ENCODE data around the gene PLB1. TPM values are rescaled to one million over a fixed set of nuclear protein-coding genes. Genes with fewer than 3 reads are reported as not detected.

The PLB1 gene
- polyA plus RNA-seq, 1 experiment, result 1.4 TPM

DNA sequence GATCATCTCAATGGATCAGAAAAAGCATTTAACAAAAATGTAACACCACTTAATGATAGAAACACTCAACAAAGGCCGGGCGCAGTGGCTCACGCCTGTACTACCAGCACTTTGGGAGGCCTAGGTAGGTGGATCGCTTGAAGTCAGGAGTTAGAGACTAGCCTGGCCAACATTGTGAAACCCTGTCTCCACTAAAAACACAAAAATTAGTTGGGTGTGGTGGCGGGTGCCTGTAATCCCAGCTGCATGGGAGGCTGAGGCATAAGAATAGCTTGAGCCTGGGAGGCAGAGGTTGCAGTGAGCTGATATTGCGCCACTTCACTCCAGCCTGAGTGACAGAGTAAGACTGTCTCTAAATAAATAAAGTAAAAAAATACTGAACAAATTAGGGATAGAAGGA, 74.6 kb downstream of the PLB1 start:
- Histone ChIP-seq H3K27me3 (ENCODE audit: control insufficient read depth, insufficient read depth, low read length) (no peaks in the 10 kb centered on the region), H3K27ac (ENCODE audit: low read depth, low read length) (no peak overlapping the region), H3K4me3 (ENCODE audit: low read depth, low read length) (no peak overlapping the region), H3K9me3 (ENCODE audit: control insufficient read depth, insufficient read depth, low read length) (peaks cover 3% of the 10 kb centered on the region; the same call in 1 of the 2 replicates)
- TF ChIP-seq, protein P1, sequence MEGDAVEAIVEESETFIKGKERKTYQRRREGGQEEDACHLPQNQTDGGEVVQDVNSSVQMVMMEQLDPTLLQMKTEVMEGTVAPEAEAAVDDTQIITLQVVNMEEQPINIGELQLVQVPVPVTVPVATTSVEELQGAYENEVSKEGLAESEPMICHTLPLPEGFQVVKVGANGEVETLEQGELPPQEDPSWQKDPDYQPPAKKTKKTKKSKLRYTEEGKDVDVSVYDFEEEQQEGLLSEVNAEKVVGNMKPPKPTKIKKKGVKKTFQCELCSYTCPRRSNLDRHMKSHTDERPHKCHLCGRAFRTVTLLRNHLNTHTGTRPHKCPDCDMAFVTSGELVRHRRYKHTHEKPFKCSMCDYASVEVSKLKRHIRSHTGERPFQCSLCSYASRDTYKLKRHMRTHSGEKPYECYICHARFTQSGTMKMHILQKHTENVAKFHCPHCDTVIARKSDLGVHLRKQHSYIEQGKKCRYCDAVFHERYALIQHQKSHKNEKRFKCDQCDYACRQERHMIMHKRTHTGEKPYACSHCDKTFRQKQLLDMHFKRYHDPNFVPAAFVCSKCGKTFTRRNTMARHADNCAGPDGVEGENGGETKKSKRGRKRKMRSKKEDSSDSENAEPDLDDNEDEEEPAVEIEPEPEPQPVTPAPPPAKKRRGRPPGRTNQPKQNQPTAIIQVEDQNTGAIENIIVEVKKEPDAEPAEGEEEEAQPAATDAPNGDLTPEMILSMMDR (IDR thresholded peaks at IDR 0.05; ENCODE audit: low read depth, low read length), result no peak
- CTCF ChIA-PET, result interaction anchor here (0.6 kb wide), 1 partner anchor 11 kb away, joined by 4 read pairs; no protein-coding TSS in a partner anchor
- POLR2A ChIA-PET, result no interaction called here
- no peak for DNase-seq (ENCODE audit: low read depth, low spot score)

DNA sequence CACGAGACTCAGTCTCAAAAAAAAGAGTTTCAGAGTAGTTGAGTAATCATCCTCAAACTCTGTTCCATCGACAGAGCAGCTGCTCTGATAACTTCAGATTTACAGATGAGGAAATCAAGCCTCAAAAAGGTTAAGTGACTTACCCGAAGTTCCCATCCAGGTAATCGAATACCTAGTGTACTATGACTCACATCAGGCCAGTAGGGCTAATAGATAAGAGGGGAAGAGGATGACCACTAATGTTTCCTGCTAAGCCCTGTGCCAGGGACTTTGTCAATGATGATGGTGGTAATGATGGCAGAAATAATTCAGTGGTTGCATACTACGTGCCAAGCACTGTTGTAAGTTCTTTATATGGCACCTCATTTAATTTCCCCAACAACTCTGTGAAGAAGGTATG, 80.9 kb downstream of the PLB1 start:
- Histone ChIP-seq H3K27ac (ENCODE audit: low read depth, low read length) (no peak overlapping the region), H3K9me3 (ENCODE audit: control insufficient read depth, insufficient read depth, low read length) (peaks cover 3% of the 10 kb centered on the region; the same call in 1 of the 2 replicates), H3K27me3 (ENCODE audit: control insufficient read depth, insufficient read depth, low read length) (no peaks in the 10 kb centered on the region), H3K4me3 (ENCODE audit: low read depth, low read length) (no peak overlapping the region)
- POLR2A ChIA-PET, result no interaction called here
- CTCF ChIA-PET, result interaction anchor here (0.9 to 1.4 kb wide), 2 partner anchors 16 to 18 kb away, joined by 3 to 6 read pairs; no protein-coding TSS in a partner anchor
- no peak for DNase-seq (ENCODE audit: low read depth, low spot score)
- TF ChIP-seq, protein P1 (IDR thresholded peaks at IDR 0.05; ENCODE audit: low read depth, low read length), result no peak

DNA sequence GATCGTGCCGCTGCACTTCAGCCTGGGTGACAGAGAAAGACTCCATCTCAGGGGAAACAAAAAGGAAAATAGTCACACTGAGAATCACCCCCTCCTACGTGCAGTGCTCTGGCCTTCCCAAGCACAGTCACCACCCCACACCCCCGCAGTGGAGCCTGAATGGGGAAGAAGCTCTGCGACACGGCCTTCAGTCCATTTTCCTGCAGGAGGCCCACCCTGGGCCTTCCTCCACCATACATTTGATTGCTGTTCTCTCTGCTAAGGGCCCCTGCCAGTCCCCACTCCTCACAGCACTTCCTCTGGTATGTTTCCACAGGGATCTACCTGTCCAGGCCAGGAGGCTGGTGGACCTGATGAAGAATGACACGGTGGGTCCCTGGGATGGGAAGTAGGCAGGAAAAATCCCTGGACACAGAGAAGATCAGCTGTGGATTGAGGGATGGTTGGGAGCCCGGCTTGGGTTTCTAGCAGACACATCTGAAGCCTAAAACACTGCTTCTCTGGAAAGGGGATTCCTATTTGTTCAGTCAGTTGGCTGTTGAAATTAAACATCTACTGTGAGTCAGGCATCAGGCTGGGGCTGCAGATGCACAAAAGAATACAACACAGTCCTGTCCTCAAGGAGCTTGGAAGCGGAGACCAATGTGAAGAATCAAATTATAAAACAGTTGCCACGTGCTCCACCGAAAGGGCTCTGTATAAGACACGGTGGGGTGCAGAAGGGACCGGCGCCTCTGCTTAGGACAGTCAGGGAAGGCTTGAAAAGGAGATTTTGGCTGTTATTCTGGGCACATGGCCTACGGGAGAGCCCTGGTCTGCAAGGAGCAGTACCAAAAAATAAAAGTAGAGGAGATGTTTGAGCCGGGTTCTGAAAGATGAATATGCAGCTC, 82.2 kb downstream of the PLB1 start:
- H3K27me3 ChIP-seq (ENCODE audit: control insufficient read depth, insufficient read depth, low read length), result no peaks in the 10 kb centered on the region
- H3K27ac ChIP-seq (ENCODE audit: low read depth, low read length), result no peak overlapping the region
- TF ChIP-seq, protein P1 (IDR thresholded peaks at IDR 0.05; ENCODE audit: low read depth, low read length), result no peak
- ChIA-PET POLR2A (no interaction called here), CTCF (interaction anchor here (0.9 to 2.1 kb wide), 5 partner anchors 9 to 16 kb away, joined by 3 to 8 read pairs (median 3); no protein-coding TSS in a partner anchor)
- DNase-seq (ENCODE audit: low read depth, low spot score), result no peak
- H3K9me3 ChIP-seq (ENCODE audit: control insufficient read depth, insufficient read depth, low read length), result peaks cover 3% of the 10 kb centered on the region; the same call in 1 of the 2 replicates
- no peak overlapping the region for H3K4me3 ChIP-seq (ENCODE audit: low read depth, low read length)

- H3K9me3 ChIP-seq (ENCODE audit: control insufficient read depth, insufficient read depth, low read length), result peaks cover 2% of the 10 kb centered on the region; the same call in 1 of the 2 replicates
- ChIA-PET CTCF (interaction anchor here (1.1 to 2.1 kb wide), 4 partner anchors 10 to 16 kb away, joined by 3 to 8 read pairs (median 4); no protein-coding TSS in a partner anchor), POLR2A (no interaction called here)
- H3K4me3 ChIP-seq (ENCODE audit: low read depth, low read length), result no peak overlapping the region
- no peak for DNase-seq (ENCODE audit: low read depth, low spot score)
- TF ChIP-seq, protein P1 (IDR thresholded peaks at IDR 0.05; ENCODE audit: low read depth, low read length), result no peak
- H3K27me3 ChIP-seq (ENCODE audit: control insufficient read depth, insufficient read depth, low read length), result no peaks in the 10 kb centered on the region
- H3K27ac ChIP-seq (ENCODE audit: low read depth, low read length), result no peak overlapping the region
These were observed 82.9 kb downstream of the PLB1 start for GRCh38 chr2:28578774-28579173.

DNA sequence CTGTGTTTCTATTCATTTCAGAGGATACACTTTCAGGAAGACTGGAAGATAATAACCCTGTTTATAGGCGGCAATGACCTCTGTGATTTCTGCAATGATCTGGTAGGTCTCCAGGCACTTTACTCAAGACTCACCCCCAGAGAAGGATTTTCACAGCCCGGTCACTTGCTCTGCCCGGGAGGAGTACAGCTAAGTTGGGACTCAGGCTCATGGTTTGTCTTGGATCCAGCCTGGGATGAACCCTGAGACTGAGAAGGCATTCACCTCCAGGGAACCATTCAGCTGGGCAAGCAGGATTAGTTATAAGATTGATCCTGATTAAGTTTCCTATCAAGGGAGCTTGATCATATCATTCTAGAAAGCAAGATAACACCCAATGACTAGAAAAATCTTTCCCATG, 83.7 kb downstream of the PLB1 start:
- ChIA-PET POLR2A (no interaction called here), CTCF (interaction anchor here (1.1 to 2.1 kb wide), 3 partner anchors 13 to 14 kb away, joined by 3 to 6 read pairs (median 6); no protein-coding TSS in a partner anchor)
- H3K27me3 ChIP-seq (ENCODE audit: control insufficient read depth, insufficient read depth, low read length), result no peaks in the 10 kb centered on the region
- no peak overlapping the region for H3K27ac ChIP-seq (ENCODE audit: low read depth, low read length)
- TF ChIP-seq, protein P1 (IDR thresholded peaks at IDR 0.05; ENCODE audit: low read depth, low read length), result no peak
- no peak overlapping the region for H3K4me3 ChIP-seq (ENCODE audit: low read depth, low read length)
- no peaks in the 10 kb centered on the region for H3K9me3 ChIP-seq (ENCODE audit: control insufficient read depth, insufficient read depth, low read length)
- no peak for DNase-seq (ENCODE audit: low read depth, low spot score)
